Measurements from ENCODE around the gene DUOXA2. TPM values are rescaled to one million over a fixed set of nuclear protein-coding genes. Genes with fewer than 3 reads are reported as not detected.
"Not testable (repeated sequence)": the region's sequence is repeated elsewhere in the genome, so short reads cannot be mapped to it uniquely, and the experiment has no call there.

The DUOXA2 gene
- total and polyA plus RNA-seq, 2 experiments from 2014 or later: not detected

DNA sequence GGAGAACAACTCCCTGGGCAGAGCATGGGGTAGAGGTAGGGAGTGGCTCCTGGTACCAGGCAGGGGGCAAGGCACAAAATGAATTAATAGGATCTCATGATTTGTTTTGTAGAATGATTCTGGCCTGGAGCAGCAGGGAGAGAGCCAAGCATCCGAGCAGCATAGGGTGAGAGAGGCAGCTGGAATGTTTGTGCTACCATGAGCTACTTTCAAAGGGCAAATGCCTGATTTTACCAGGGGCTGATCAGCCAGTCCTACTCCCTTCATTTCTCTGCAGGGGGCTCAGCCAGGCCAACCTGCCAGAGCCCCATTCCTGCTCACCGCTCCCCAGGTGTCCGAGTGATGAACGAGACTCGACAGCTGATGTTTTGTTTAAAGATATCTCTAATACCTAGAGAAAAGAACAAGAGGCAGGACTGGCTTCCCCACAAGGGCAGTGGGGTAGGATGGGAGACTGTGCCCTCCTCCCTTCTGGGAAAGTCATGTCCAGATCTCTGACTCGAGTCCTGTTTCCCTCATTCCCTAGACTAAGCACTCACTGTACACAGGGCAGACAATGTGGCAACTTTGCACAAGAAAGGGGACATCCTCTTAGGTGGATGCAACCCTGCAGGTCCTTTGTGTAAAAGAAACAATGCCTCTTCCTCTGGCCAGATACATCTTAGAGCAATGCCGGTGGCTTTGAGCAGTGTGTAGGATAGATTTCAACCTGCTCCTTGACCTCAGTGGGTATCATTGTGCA, 13.1 kb upstream of the DUOXA2 start:
- Histone ChIP-seq H3K27me3 (replicated peaks; ENCODE audit: insufficient read depth) (no peaks in the 10 kb centered on the region), H3K9ac (no peak overlapping the region), H3K4me1 (ENCODE audit: insufficient read depth) (no peaks in the 10 kb centered on the region), H3F3A (ENCODE audit: insufficient read depth) (no peaks in the 10 kb centered on the region), H3K9me3 (ENCODE audit: low read depth) (no peaks in the 10 kb centered on the region), H3K9me2 (ENCODE audit: insufficient read depth) (no peaks in the 10 kb centered on the region), H3K4me2 (ENCODE audit: unreplicated experiment) (no peak overlapping the region), H3K27ac (no peak overlapping the region), H3K79me2 (ENCODE audit: insufficient read depth) (no peaks in the 10 kb centered on the region), H3K4me3 (no peak overlapping the region), H2AFZ (no peak overlapping the region), H3K36me3 (ENCODE audit: low read depth) (no peaks in the 10 kb centered on the region), H4K20me1 (ENCODE audit: insufficient read depth) (no peaks in the 10 kb centered on the region)
- WGBS, 2 experiments (ENCODE audit: low coverage in 1 of 2, low lambda C conversion rate in 2 of 2, missing lambda C conversion rate in 2 of 2): 57 to 62% methylated on average over 7 of the region's 7 CpGs
- in situ Hi-C loops (cut with MboI): no loop called here
- DNase-seq: peak; percentile 26
- TF ChIP-seq EZH2 (IDR thresholded peaks at IDR 0.05; ENCODE audit: insufficient read depth, poor library complexity, severe bottlenecking): no peak
- no peak for TF ChIP-seq EZH2phosphoT487 (IDR thresholded peaks at IDR 0.05; ENCODE audit: insufficient read depth, low read depth)

DNA sequence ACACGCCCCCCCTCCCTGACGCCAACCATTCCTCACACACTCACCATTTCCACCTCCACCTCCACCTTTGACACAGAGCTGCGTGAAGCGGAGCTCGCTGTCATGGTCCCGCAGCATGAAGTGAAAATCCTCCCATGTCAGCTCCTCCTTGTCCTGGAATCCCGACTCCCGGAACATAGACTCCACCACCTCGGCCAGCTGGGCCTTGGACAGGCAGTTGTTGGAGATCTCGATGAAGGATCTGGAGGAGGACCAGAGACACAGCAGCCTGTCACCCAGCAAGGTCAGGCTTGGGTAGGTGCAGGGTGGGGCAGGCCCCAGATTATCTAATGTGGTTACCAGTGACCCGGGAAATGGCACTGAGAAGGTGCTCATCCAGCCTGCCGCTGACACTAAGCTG, 12.4 kb upstream of the DUOXA2 start:
- 74 to 76% methylated on average over 12 of the region's 12 CpGs for WGBS, 2 experiments (ENCODE audit: low coverage in 1 of 2, low lambda C conversion rate in 2 of 2, missing lambda C conversion rate in 2 of 2)
- H3K9ac ChIP-seq: no peak overlapping the region
- no peak overlapping the region for H3K27ac ChIP-seq
- H3K4me3 ChIP-seq: no peak overlapping the region
- H3K36me3 ChIP-seq (ENCODE audit: low read depth): no peaks in the 10 kb centered on the region
- H2AFZ ChIP-seq: no peak overlapping the region
- no peaks in the 10 kb centered on the region for H3F3A ChIP-seq (ENCODE audit: insufficient read depth)
- H3K9me2 ChIP-seq (ENCODE audit: insufficient read depth): no peaks in the 10 kb centered on the region
- no peaks in the 10 kb centered on the region for H3K79me2 ChIP-seq (ENCODE audit: insufficient read depth)
- H3K9me3 ChIP-seq (ENCODE audit: low read depth): no peaks in the 10 kb centered on the region
- H3K4me2 ChIP-seq (ENCODE audit: unreplicated experiment): no peak overlapping the region
- no peaks in the 10 kb centered on the region for H3K27me3 ChIP-seq (replicated peaks; ENCODE audit: insufficient read depth)
- no peaks in the 10 kb centered on the region for H4K20me1 ChIP-seq (ENCODE audit: insufficient read depth)
- DNase-seq: no peak
- H3K4me1 ChIP-seq (ENCODE audit: insufficient read depth): no peaks in the 10 kb centered on the region
- in situ Hi-C loops (cut with MboI): no loop called here
- TF ChIP-seq EZH2 (IDR thresholded peaks at IDR 0.05; ENCODE audit: insufficient read depth, poor library complexity, severe bottlenecking) (no peak), EZH2phosphoT487 (IDR thresholded peaks at IDR 0.05; ENCODE audit: insufficient read depth, low read depth) (no peak)

DNA sequence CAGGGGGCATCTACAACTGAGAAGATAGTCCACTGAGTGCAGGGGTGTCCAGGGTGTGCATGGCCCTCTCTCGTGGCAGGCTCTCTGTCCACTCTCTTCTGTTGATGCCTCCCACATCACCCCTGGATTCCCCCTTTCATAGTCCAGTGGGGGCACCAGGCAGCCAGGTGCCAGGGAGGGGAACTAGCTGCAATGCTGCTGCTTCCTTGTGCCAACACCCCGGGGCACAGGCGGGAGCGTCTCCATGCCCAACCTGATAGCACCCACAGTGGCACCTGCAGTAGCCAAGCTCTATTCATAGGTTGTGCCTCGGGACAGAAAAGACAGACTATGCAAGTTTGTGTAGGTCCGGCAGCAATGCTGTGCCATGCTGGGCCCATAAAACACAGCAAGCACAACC, 11.9 kb upstream of the DUOXA2 start:
- Histone ChIP-seq H3K27ac (no peak overlapping the region), H3K9me3 (ENCODE audit: low read depth) (no peaks in the 10 kb centered on the region), H3K36me3 (ENCODE audit: low read depth) (no peaks in the 10 kb centered on the region), H3K79me2 (ENCODE audit: insufficient read depth) (no peaks in the 10 kb centered on the region), H3K9me2 (ENCODE audit: insufficient read depth) (no peaks in the 10 kb centered on the region), H3F3A (ENCODE audit: insufficient read depth) (no peaks in the 10 kb centered on the region), H3K4me1 (ENCODE audit: insufficient read depth) (no peaks in the 10 kb centered on the region), H2AFZ (no peak overlapping the region), H3K4me2 (ENCODE audit: unreplicated experiment) (no peak overlapping the region), H3K4me3 (no peak overlapping the region), H4K20me1 (ENCODE audit: insufficient read depth) (no peaks in the 10 kb centered on the region), H3K27me3 (replicated peaks; ENCODE audit: insufficient read depth) (no peaks in the 10 kb centered on the region), H3K9ac (no peak overlapping the region)
- in situ Hi-C loops (cut with MboI): no loop called here
- 72 to 73% methylated on average over 6 of the region's 6 CpGs for WGBS, 2 experiments (ENCODE audit: low coverage in 1 of 2, low lambda C conversion rate in 2 of 2, missing lambda C conversion rate in 2 of 2)
- TF ChIP-seq EZH2phosphoT487 (IDR thresholded peaks at IDR 0.05; ENCODE audit: insufficient read depth, low read depth) (no peak), EZH2 (IDR thresholded peaks at IDR 0.05; ENCODE audit: insufficient read depth, poor library complexity, severe bottlenecking) (no peak)
- DNase-seq: no peak

DNA sequence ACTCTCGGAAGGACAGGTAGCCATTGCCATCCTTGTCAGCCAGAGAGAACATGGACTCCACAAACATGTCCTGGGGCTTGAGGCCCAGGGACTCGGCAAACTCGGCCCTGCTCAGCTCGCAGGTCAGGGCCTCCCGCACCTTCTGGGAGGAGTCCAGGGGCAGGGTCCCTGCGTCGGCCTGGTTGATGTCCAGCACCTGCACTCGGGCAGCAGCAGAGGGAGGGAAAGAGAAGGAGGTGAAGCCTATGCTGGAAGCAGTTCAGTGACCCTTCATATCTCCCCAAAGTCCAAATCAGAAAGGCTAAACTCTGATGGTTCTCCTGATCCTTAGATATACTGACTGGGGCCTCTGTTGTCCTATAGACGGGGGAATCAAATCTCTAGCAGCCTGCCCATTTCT, 10.0 kb upstream of the DUOXA2 start:
- H3K4me2 ChIP-seq (ENCODE audit: unreplicated experiment); H3F3A ChIP-seq (ENCODE audit: insufficient read depth); H3K79me2 ChIP-seq (ENCODE audit: insufficient read depth); H3K27ac ChIP-seq; H3K9ac ChIP-seq; DNase-seq; in situ Hi-C loops (cut with MboI); H2AFZ ChIP-seq; H4K20me1 ChIP-seq (ENCODE audit: insufficient read depth); H3K4me1 ChIP-seq (ENCODE audit: insufficient read depth); H3K36me3 ChIP-seq (ENCODE audit: low read depth); H3K4me3 ChIP-seq; H3K9me2 ChIP-seq (ENCODE audit: insufficient read depth); H3K27me3 ChIP-seq (replicated peaks; ENCODE audit: insufficient read depth); H3K9me3 ChIP-seq (ENCODE audit: low read depth): not testable (repeated sequence)
- WGBS, 2 experiments (ENCODE audit: low coverage in 1 of 2, low lambda C conversion rate in 2 of 2, missing lambda C conversion rate in 2 of 2): 65 to 67% methylated on average over 8 to 9 of the region's 9 CpGs

DNA sequence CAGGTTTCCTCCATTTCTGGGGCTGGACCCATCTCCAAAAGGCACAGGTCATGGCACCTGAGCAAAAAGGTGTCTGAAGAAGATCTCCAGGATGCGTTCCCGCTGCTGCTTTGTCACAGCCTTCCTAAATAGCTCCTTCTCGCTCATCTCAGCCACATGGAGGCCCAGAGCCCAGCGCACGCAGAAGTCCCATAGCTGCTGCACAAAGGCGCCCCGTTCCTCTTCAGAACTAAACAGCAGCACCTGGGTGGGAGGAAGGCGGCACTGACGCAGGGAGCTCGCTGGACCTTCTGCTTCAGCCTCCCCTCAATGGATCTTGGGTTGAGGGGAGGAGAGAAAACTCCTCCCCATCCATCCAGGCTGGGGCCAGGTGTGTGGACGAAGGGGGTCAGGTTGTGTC, 8.5 kb upstream of the DUOXA2 start:
- Histone ChIP-seq H3K27me3 (replicated peaks; ENCODE audit: insufficient read depth) (peaks cover 13% of the 10 kb centered on the region; the same call in 1 of the 2 replicates), H3F3A (ENCODE audit: insufficient read depth) (no peaks in the 10 kb centered on the region), H4K20me1 (ENCODE audit: insufficient read depth) (no peaks in the 10 kb centered on the region), H2AFZ (no peak overlapping the region), H3K4me3 (no peak overlapping the region), H3K79me2 (ENCODE audit: insufficient read depth) (no peaks in the 10 kb centered on the region), H3K9me3 (ENCODE audit: low read depth) (no peaks in the 10 kb centered on the region), H3K4me1 (ENCODE audit: insufficient read depth) (no peaks in the 10 kb centered on the region), H3K27ac (no peak overlapping the region), H3K4me2 (ENCODE audit: unreplicated experiment) (no peak overlapping the region), H3K9me2 (ENCODE audit: insufficient read depth) (no peaks in the 10 kb centered on the region), H3K36me3 (ENCODE audit: low read depth) (no peaks in the 10 kb centered on the region), H3K9ac (no peak overlapping the region)
- DNase-seq: no peak
- in situ Hi-C loops (cut with MboI): no loop called here
- 77 to 80% methylated on average over 11 of the region's 11 CpGs for WGBS, 2 experiments (ENCODE audit: low coverage in 1 of 2, low lambda C conversion rate in 2 of 2, missing lambda C conversion rate in 2 of 2)
- TF ChIP-seq EZH2phosphoT487 (IDR thresholded peaks at IDR 0.05; ENCODE audit: insufficient read depth, low read depth) (no peak), EZH2 (IDR thresholded peaks at IDR 0.05; ENCODE audit: insufficient read depth, poor library complexity, severe bottlenecking) (no peak)

All from GM23248 (cell line).